Tibial artery (tissue), 4 donors: ENCODE measurements around the gene GRIN2A.

Source experiments
- DNase-seq, 2 donors: peaks; one replicate each; pipeline ENCODE4 v3.0.0-alpha.2; 2019
- H3K27ac ChIP-seq, 2 donors: fragments of 200-600 bp; sonication (generic) in 1 of 2; 1 replicate in 1 of 2; 2 replicates in 1 of 2; pipeline ENCODE4 v1.5.1; 2018 to 2019; ENCODE audit warnings: mild to moderate bottlenecking in 1 of 2
- H3K27me3 ChIP-seq, 2 donors: fragments of 200-600 bp; sonication (generic) in 1 of 2; one replicate each; pipeline versions ENCODE4 v1.5.1 to v1.6.0; 2016 to 2019
- H3K36me3 ChIP-seq, 3 donors: fragments of 200-600 bp; sonication (generic) in 2 of 3; one replicate each; pipeline ENCODE4 v1.5.1; 2016 to 2019; ENCODE audit warnings: mild to moderate bottlenecking in 2 of 3
- H3K4me1 ChIP-seq, 4 donors: fragments of 200-600 bp; sonication (generic) in 2 of 4; 1 replicate in 3 of 4; 2 replicates in 1 of 4; pipeline ENCODE4 v1.5.1; 2016 to 2019
- H3K4me3 ChIP-seq, 2 donors: fragments of 200-600 bp; sonication (generic) in 1 of 2; 1 replicate in 1 of 2; 2 replicates in 1 of 2; pipeline ENCODE4 v1.5.1; 2018 to 2019; ENCODE audit warnings: mild to moderate bottlenecking in 2 of 2
- H3K9me3 ChIP-seq, 3 donors: fragments of 200-600 bp; sonication (generic) in 1 of 3; one replicate each; pipeline ENCODE4 v1.5.1; 2016 to 2019
- intact Hi-C: fragments of 100-400 bp; cut with DNase I; formaldehyde crosslinking; loops from one replicate; pipeline ENCODE4 v1.15.0; 2023; ENCODE audit warnings: low total_unique reads
- TF ChIP-seq, protein P1 (sequence below), 2 experiments: fragments of 200-600 bp in 1 of 2; fragments of 450-650 bp in 1 of 2; IDR thresholded peaks; one replicate each; pipeline ENCODE4 v1.5.1; 2017 to 2019; ENCODE audit warnings: antibody characterized with exemption in 2 of 2, mild to moderate bottlenecking in 1 of 2, moderate library complexity in 1 of 2

The GRIN2A gene

DNA sequence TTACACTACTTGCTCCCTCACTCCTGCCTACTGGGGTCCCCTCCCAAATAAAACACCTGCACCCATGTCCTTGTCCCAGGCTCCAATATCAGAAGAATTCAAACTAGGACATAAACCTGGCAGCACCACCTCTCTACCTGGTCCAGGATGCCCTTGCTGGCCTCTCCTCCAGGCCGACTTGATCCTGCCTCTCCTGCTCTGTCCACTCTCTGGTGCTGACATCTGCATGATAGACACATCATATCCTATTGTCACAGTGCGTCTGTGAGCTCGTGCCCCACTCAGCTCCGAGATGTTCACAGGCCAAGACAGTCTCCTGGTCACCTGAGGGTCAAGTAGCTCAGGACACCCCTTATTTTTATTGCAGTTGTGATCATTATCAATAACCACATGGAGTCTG lies 31.5 kb upstream of the GRIN2A start:
- Histone ChIP-seq H3K9me3 (no peaks in the 10 kb centered on the region), H3K27ac (no peak overlapping the region), H3K36me3 (no peaks in the 10 kb centered on the region), H3K4me3 (no peak overlapping the region), H3K4me1 (no peaks in the 10 kb centered on the region), H3K27me3 (peaks cover 0 to 15% of the 10 kb centered on the region in 2 donors)
- intact Hi-C loops, result no loop called here
- TF ChIP-seq, protein P1, sequence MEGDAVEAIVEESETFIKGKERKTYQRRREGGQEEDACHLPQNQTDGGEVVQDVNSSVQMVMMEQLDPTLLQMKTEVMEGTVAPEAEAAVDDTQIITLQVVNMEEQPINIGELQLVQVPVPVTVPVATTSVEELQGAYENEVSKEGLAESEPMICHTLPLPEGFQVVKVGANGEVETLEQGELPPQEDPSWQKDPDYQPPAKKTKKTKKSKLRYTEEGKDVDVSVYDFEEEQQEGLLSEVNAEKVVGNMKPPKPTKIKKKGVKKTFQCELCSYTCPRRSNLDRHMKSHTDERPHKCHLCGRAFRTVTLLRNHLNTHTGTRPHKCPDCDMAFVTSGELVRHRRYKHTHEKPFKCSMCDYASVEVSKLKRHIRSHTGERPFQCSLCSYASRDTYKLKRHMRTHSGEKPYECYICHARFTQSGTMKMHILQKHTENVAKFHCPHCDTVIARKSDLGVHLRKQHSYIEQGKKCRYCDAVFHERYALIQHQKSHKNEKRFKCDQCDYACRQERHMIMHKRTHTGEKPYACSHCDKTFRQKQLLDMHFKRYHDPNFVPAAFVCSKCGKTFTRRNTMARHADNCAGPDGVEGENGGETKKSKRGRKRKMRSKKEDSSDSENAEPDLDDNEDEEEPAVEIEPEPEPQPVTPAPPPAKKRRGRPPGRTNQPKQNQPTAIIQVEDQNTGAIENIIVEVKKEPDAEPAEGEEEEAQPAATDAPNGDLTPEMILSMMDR (IDR thresholded peaks at IDR 0.05), result no peak
- DNase-seq, result no peak

DNA sequence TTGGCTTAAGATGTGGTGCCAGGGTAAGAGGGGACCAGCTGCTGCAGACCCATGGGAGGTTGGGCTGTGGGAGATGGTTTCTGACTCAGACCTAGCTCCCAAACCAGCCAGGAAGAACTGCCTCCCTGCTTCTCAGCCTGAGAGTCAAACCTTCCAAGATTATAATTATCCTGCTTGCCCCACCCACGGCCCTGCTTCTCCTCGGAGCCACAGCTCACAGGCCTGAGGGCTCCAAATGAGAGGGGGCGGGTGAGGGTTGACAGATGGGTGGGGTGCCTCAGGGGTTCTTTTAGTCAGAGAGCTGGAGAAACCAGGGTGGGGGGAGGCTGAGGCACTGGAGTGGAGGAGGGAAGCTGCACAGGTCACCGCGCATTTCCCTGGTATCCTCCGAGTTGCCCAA lies 28.7 kb upstream of the GRIN2A start:
- TF ChIP-seq, protein P1 (IDR thresholded peaks at IDR 0.05), result no peak
- intact Hi-C loops, result no loop called here
- H3K36me3 ChIP-seq, result no peaks in the 10 kb centered on the region
- H3K27me3 ChIP-seq, result peaks cover 0 to 9% of the 10 kb centered on the region in 2 donors
- H3K9me3 ChIP-seq, result no peaks in the 10 kb centered on the region
- H3K4me3 ChIP-seq, result no peak overlapping the region
- no peak for DNase-seq
- no peaks in the 10 kb centered on the region for H3K4me1 ChIP-seq
- H3K27ac ChIP-seq, result no peak overlapping the region

DNA sequence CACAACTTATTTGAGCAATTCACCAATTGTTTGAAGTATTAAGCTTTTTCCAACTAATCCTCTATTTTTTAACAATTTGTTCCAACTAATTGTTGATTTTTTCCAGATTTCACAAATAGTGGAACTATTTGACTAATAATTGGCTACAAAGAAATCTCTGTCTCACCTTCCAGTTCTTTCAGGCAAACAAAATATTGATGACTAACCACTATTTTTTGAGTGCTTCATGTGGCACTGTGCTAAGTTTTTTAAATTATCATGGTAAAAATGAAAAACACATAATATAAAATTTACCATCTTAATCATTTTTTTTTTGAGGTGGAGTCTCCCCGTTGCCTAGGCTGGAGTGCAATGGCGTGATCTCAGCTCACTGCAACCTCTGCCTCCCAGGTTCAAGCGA lies 24.6 kb upstream of the GRIN2A start:
- H3K9me3 ChIP-seq, result peaks cover 0 to 5% (median 0%) of the 10 kb centered on the region in 3 donors
- no peak overlapping the region for H3K4me3 ChIP-seq
- H3K36me3 ChIP-seq, result no peaks in the 10 kb centered on the region
- H3K4me1 ChIP-seq, result no peaks in the 10 kb centered on the region
- H3K27me3 ChIP-seq, result peaks cover 0 to 2% of the 10 kb centered on the region in 2 donors
- no peak overlapping the region for H3K27ac ChIP-seq
- TF ChIP-seq, protein P1 (IDR thresholded peaks at IDR 0.05), result no peak
- DNase-seq, result no peak
- intact Hi-C loops, result no loop called here

DNA sequence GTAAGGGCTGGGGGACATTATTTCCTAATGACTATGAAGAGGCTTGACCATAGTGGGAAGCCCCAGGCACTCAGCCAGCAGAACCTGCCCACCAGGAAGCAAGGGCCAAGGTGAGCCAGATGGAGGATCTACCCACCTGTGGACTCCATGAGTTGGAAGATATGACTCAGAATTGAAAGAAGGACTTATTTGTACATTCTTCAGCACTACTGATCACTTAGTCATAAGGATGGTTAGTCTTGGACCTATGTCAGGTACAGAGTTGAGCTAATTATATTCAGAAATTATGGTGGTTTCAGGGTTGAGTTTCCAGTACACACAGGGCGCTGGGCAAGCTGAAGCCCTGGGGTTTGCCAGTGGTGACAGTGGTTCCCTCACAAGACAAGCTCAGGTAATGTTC lies 24.0 kb upstream of the GRIN2A start:
- intact Hi-C loops, result no loop called here

DNA sequence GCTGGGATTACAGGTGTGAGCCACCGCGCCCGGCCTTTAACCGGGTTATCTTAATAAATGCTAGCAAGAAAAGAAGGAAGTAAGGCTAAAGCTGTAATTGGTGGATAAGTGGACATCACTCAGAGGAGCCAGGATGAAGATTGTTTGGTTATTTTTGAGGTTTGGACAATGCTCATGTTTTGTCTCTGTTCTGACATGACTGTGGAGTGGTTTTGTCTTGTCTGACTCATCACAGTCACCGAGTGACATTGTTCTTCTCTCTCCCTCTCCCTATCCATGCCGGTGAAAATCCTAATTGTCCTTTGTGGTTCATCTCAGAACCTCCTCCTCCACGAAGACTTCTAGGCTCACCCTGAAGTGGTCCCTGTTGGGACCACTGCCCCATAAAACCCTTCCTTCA lies 23.5 kb upstream of the GRIN2A start:
- intact Hi-C loops, result no loop called here
- Histone ChIP-seq H3K4me3 (no peak overlapping the region), H3K36me3 (no peaks in the 10 kb centered on the region), H3K9me3 (peaks cover 0 to 5% (median 0%) of the 10 kb centered on the region in 3 donors), H3K4me1 (no peaks in the 10 kb centered on the region), H3K27me3 (peaks cover 0 to 2% of the 10 kb centered on the region in 2 donors), H3K27ac (no peak overlapping the region)
- TF ChIP-seq, protein P1 (IDR thresholded peaks at IDR 0.05), result no peak
- DNase-seq, result no peak

More for the DNA sequence above, 24.0 kb upstream of the GRIN2A start:
- Histone ChIP-seq H3K4me1 (no peaks in the 10 kb centered on the region), H3K36me3 (no peaks in the 10 kb centered on the region), H3K4me3 (no peak overlapping the region), H3K27me3 (peaks cover 0 to 2% of the 10 kb centered on the region in 2 donors), H3K9me3 (peaks cover 0 to 5% (median 0%) of the 10 kb centered on the region in 3 donors), H3K27ac (no peak overlapping the region)
- TF ChIP-seq, protein P1 (IDR thresholded peaks at IDR 0.05), result no peak
- no peak for DNase-seq

DNA sequence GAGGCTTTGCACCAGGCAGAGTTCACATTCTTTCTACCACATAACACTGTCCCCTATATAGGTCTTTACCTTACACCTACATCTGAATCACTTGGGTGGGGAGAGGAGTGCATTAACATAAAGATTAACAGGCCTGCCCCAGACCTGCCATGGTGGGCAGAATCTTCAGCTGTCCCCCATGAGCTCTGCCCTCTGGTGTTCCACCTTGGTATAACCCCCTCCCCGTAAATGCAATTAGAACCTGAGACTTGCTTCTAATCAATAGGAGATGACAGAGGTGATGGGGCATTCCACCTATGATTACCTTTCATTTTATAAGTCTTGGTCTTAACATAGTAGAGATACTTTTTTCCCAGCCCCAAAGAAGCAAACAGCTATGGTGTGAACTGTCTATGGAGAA lies 20.4 kb upstream of the GRIN2A start:
- intact Hi-C loops, result no loop called here
- DNase-seq, result no peak
- TF ChIP-seq, protein P1 (IDR thresholded peaks at IDR 0.05), result no peak
- no peak overlapping the region for H3K27ac ChIP-seq
- no peak overlapping the region for H3K4me3 ChIP-seq
- H3K9me3 ChIP-seq, result peaks cover 0 to 5% (median 0%) of the 10 kb centered on the region in 3 donors
- no peaks in the 10 kb centered on the region for H3K36me3 ChIP-seq
- no peaks in the 10 kb centered on the region for H3K27me3 ChIP-seq
- H3K4me1 ChIP-seq, result no peaks in the 10 kb centered on the region
